ENCODE results near the gene NRAS.

The NRAS gene

DNA sequence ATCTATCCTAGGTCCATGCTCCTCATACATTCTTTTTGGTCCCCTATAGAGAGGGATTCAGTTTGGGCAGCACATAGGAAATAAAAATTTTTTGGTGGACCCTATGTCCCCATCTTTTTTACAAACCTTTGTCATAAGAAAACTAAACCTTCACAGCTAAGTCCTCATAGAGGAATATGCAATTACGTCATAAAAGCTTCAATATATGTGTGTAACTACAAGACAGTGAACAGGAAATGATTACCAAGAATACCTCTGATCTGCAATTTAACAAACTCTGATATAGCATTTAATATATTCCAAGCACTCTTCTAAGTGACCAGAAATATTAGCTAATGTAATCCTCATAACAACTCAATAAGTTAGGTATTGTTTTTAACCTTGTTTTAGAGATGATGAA, 40.5 kb downstream of the NRAS start:
- no peaks in the 10 kb centered on the region for H3K4me1 ChIP-seq (ENCODE audit: insufficient read depth, low read length)
- no peak overlapping the region for H3K9ac ChIP-seq (ENCODE audit: low read depth, low read length)
- no peaks in the 10 kb centered on the region for H3K36me3 ChIP-seq (ENCODE audit: insufficient read depth, low read length)
- no peaks in the 10 kb centered on the region for H3K9me3 ChIP-seq (ENCODE audit: control insufficient read depth, insufficient read depth, low read length)

- Histone ChIP-seq H3K9me3 (ENCODE audit: control insufficient read depth, insufficient read depth, low read length) (no peaks in the 10 kb centered on the region), H3K4me1 (ENCODE audit: insufficient read depth, low read length) (no peaks in the 10 kb centered on the region), H3K36me3 (ENCODE audit: insufficient read depth, low read length) (no peaks in the 10 kb centered on the region), H3K9ac (ENCODE audit: low read depth, low read length) (no peak overlapping the region)
Measured at GRCh38 chr1:114671939-114672275, 44.7 kb downstream of the NRAS start.

GRCh38 chr1:114671011-114671938, 45.3 kb downstream of the NRAS start:
- Histone ChIP-seq H3K9ac (ENCODE audit: low read depth, low read length) (no peak overlapping the region), H3K36me3 (ENCODE audit: insufficient read depth, low read length) (no peaks in the 10 kb centered on the region), H3K9me3 (ENCODE audit: control insufficient read depth, insufficient read depth, low read length) (no peaks in the 10 kb centered on the region), H3K4me1 (ENCODE audit: insufficient read depth, low read length) (no peaks in the 10 kb centered on the region)

DNA sequence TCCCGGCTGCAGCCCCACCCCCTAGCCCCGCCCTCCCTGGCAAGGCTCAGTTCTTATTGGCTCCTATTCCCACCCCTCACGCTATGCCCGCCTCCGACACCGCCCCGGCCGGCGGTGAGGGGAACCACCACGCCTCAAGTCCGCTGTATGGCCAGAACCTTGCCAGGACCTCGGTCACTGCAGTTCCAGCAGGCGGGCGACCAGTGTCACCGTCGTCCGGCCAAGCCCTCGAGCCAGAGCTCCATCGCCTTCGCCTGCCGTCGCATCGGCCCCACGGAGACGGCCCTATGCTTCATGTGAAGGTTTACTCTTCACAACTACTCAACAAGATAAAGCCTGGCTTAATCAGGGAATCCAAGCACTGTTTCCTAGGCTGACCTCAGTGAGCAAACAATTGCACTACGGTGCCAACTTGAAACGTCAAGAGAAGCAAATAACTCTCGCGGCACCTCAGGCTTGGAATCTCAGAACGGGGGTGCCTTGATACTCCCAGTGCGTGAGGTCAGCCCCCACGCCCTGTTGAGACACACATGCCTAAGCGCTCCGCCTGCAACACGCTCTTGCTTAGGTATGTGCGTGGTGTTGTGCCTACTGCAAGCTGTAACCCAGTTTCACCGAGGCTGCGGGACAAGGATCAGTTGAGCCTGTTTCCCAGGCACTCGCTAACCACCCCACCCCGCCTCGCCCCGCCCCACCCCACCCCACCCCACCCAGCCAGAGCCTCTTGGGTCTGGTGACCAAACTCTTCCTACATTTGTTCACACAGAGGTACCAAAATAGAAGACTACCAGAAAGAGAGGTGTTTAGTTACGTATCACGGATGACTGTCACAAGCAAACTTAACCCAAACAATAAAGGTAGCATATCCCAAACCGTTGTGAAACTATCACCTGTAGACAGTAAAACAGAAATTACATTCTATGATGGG, 46.2 kb downstream of the NRAS start:
- H3K36me3 ChIP-seq (ENCODE audit: insufficient read depth, low read length), result no peaks in the 10 kb centered on the region
- H3K9me3 ChIP-seq (ENCODE audit: control insufficient read depth, insufficient read depth, low read length), result no peaks in the 10 kb centered on the region
- H3K9ac ChIP-seq (ENCODE audit: low read depth, low read length), result peak overlapping the region; percentile 86
- H3K4me1 ChIP-seq (ENCODE audit: insufficient read depth, low read length), result no peaks in the 10 kb centered on the region

GRCh38 chr1:114669562-114670082, 46.9 kb downstream of the NRAS start, which contains the start of gene DENND2C:
Gene DENND2C, minus strand, starts transcription at chr1:114670049. Its CDS starts 44,065 bp downstream, at chr1:114625984.
- Histone ChIP-seq H3K9ac (ENCODE audit: low read depth, low read length) (peak within 1 kb of the TSS; percentile 86), H3K36me3 (ENCODE audit: insufficient read depth, low read length) (no peaks in the 10 kb centered on the region), H3K4me1 (ENCODE audit: insufficient read depth, low read length) (no peaks in the 10 kb centered on the region), H3K9me3 (ENCODE audit: control insufficient read depth, insufficient read depth, low read length) (no peaks in the 10 kb centered on the region)

DNA sequence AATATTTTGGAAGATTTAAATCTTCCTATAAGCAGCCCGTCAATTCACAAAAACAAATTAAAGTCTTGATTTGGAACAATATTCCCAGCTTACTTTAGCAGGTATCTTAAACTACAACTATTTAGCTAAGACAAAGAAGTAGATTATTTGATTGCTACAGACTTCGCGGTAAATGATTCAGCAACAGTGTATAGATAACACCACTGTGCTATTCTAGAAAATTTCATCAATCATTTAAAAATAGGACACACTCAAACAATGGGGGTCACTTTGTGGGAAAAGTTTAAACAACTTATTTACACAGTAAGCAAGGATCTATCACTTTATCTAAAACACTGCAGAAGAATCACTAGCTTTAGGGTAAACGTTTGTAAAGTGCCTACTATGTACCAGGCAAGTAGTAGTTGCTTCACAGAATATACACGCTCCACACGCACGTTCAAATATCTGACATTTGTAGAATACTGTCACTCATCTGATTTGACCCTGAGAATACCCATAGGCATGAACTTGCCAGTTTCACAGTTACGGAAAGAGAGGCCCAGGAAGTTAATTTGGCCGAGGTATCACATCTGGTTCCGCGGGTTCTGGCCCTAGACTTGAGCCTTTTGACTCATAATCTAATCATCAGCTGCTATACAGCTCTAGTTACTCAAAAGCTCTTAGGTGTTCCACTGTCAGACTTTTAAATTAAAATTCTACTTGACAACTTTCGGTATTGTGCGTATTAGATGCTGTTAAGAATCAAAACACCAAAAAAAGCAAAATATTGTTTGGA, 47.6 kb downstream of the NRAS start:
- Histone ChIP-seq H3K36me3 (ENCODE audit: insufficient read depth, low read length) (no peaks in the 10 kb centered on the region), H3K4me1 (ENCODE audit: insufficient read depth, low read length) (no peaks in the 10 kb centered on the region), H3K9ac (ENCODE audit: low read depth, low read length) (peak overlapping the region; percentile 86; the same call in 1 of the 2 replicates)

DNA sequence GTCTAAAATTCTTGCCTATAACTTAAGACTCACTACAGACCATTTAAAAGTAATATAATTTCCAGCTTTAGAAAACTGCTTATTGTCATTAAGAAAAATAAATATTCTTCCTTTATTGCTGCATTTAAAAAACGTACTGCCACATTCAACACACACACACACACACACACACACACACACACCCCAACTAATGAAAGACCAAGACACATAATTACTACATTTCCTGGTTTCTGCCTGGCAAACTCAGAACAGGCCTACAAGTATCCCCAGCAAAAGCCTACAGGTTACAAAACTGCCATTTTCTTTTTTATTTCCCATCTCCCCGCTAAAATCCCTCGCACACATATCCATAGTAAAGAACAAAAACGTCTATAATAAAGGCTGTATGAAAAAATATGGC, 48.2 kb downstream of the NRAS start:
- no peaks in the 10 kb centered on the region for H3K4me1 ChIP-seq (ENCODE audit: insufficient read depth, low read length)
- no peaks in the 10 kb centered on the region for H3K36me3 ChIP-seq (ENCODE audit: insufficient read depth, low read length)
- H3K9ac ChIP-seq (ENCODE audit: low read depth, low read length), result no peak overlapping the region; the same call in 1 of the 2 replicates

More for the DNA sequence above, 47.6 kb downstream of the NRAS start:
- no peaks in the 10 kb centered on the region for H3K9me3 ChIP-seq (ENCODE audit: control insufficient read depth, insufficient read depth, low read length)

DNA sequence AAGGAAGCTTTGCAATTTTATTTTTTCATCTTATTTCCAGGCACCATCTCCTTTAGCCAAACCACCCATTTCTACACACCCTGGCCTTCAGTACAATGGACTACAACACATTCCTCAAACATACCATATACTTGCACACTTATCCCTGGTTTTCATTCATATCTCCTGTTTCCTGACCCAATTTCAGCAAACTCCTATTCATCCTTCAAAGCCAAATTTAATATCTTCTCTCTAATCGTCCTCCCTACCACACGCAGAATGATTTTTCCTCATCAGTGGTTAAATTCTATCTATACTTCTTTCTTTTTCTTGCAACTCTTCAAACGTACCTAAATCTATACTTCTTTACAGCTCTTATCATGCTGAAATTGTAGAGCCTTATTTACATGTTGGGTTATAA, 49.6 kb downstream of the NRAS start:
- H3K36me3 ChIP-seq (ENCODE audit: insufficient read depth, low read length), result no peaks in the 10 kb centered on the region
- H3K9ac ChIP-seq (ENCODE audit: low read depth, low read length), result no peak overlapping the region
- no peaks in the 10 kb centered on the region for H3K4me1 ChIP-seq (ENCODE audit: insufficient read depth, low read length)
- no peaks in the 10 kb centered on the region for H3K9me3 ChIP-seq (ENCODE audit: control insufficient read depth, insufficient read depth, low read length)

More for the DNA sequence above, 48.2 kb downstream of the NRAS start:
- no peaks in the 10 kb centered on the region for H3K9me3 ChIP-seq (ENCODE audit: control insufficient read depth, insufficient read depth, low read length)

DNA sequence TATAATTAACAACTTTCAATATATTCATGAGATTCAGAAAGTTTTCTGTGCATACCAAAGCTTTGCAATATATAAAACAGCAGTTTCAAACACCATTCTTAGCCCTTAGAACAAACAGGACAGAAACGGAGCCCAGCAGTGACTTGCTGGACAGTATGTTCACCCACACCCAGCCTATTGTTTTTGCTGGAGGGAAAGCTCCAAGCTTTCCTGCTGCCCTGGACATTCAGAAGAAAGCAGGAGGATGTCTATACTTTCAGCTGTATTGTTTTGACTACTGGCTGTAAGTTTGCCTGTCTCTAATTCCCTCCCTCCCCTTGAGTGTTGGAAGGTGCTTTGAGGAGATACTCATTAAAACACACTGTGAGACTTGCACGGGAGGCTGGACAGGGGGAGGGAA, 56.3 kb downstream of the NRAS start:
- Histone ChIP-seq H3K36me3 (ENCODE audit: insufficient read depth, low read length) (no peaks in the 10 kb centered on the region), H3K9me3 (ENCODE audit: control insufficient read depth, insufficient read depth, low read length) (no peaks in the 10 kb centered on the region), H3K4me1 (ENCODE audit: insufficient read depth, low read length) (no peaks in the 10 kb centered on the region), H3K9ac (ENCODE audit: low read depth, low read length) (no peak overlapping the region)

Measured in ES-I3 (cell line).